ENCODE measurements around the gene CDYL2.
A peak's percentile ranks its signal among the peaks of the same experiment; 100 is the strongest.

CDYL2 gene

DNA sequence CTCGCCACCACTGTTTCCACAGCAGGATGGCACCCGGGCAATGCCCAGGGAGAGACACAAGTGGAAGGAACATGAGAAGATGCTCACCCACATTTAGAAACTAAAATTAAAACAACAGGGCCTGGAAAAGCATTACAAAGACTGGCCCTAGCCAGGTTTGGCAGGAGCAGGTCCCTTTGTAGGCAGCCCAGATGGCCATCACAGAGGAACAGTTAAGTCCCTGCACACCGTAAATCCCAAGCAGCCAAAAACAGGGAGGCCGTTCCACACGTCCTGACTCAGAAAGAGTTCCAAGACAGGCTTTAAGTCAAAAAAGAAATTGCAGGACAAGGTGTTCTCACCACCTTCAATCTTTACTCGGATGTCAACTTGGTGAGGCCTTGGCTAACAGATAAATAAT, 136.5 kb downstream of the CDYL2 start:
- Histone ChIP-seq H3K4ac (ENCODE audit: low read length) (no peak overlapping the region), H3K4me1 (ENCODE audit: control insufficient read depth in 2 of 2, insufficient read depth in 1 of 2, low read depth in 1 of 2, low read length in 2 of 2) (peaks cover 0 to 11% of the 10 kb centered on the region in 2 donors), H3K27me3 (ENCODE audit: control insufficient read depth in 3 of 3, insufficient read depth in 3 of 3, low read depth in 1 of 3, low read length in 3 of 3) (no peaks in the 10 kb centered on the region), H3K36me3 (replicated peaks in 1 of 2; ENCODE audit: control insufficient read depth in 2 of 2, insufficient read depth in 2 of 2, low read length in 2 of 2) (no peaks in the 10 kb centered on the region), H3K14ac (ENCODE audit: low read length) (no peak overlapping the region), H3K27ac (replicated peaks; ENCODE audit: low read length) (no peak overlapping the region), H2BK120ac (ENCODE audit: low read depth, low read length) (no peak overlapping the region), H2BK12ac (ENCODE audit: low read length) (no peak overlapping the region), H3K9me3 (replicated peaks in 1 of 2; ENCODE audit: control insufficient read depth in 2 of 2, insufficient read depth in 1 of 2, low read depth in 1 of 2, low read length in 2 of 2) (no peaks in the 10 kb centered on the region), H4K8ac (ENCODE audit: low read depth, low read length) (no peak overlapping the region), H3K18ac (ENCODE audit: low read length) (no peak overlapping the region), H2AFZ (ENCODE audit: low read length) (no peak overlapping the region), H4K91ac (ENCODE audit: low read depth, low read length, poor library complexity) (no peak overlapping the region), H3K9ac (ENCODE audit: low read depth, low read length, poor library complexity) (no peak overlapping the region), H3K79me1 (ENCODE audit: low read depth, low read length) (no peaks in the 10 kb centered on the region), H3K4me2 (ENCODE audit: insufficient read depth, low read length, poor library complexity, severe bottlenecking) (no peak overlapping the region), H3K4me3 (ENCODE audit: low read length in 2 of 2) (no peak overlapping the region), H2BK15ac (ENCODE audit: low read length) (no peak overlapping the region), H3K23ac (ENCODE audit: low read depth, low read length, poor library complexity) (no peak overlapping the region), H2BK5ac (ENCODE audit: low read length) (no peak overlapping the region), H2AK5ac (ENCODE audit: low read depth, low read length) (no peak overlapping the region)
- DNase-seq (ENCODE audit: low spot score): no peak
- WGBS, 2 donors (ENCODE audit: extremely low coverage in 2 of 2, insufficient read length in 2 of 2, insufficient replicate concordance in 1 of 2): no CpG with 5 or more reads among the region's 6 CpGs

DNA sequence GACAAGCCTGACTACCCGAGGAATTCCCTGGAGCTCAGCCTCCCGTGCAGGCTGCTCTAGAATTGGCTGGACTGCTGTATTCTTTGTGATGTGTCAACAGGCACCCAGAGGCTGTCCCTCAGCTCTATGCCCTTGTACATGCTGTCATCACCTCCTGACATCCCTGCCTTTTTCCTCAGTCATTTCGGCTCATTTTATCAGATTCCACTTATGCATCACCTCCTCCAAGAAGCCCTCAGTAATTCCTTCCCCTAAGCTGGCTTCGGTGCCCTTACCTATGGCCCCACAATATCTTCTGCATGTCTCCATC, 137.2 kb downstream of the CDYL2 start:
- Histone ChIP-seq H3K18ac (ENCODE audit: low read length) (peak overlapping the region; percentile 16), H3K36me3 (replicated peaks in 1 of 2; ENCODE audit: control insufficient read depth in 2 of 2, insufficient read depth in 2 of 2, low read length in 2 of 2) (no peaks in the 10 kb centered on the region), H3K27ac (replicated peaks; ENCODE audit: low read length) (no peak overlapping the region), H3K14ac (ENCODE audit: low read length) (peak overlapping the region; percentile 27), H3K9ac (ENCODE audit: low read depth, low read length, poor library complexity) (no peak overlapping the region), H3K23ac (ENCODE audit: low read depth, low read length, poor library complexity) (no peak overlapping the region), H3K4me3 (ENCODE audit: low read length in 2 of 2) (no peak overlapping the region), H3K4ac (ENCODE audit: low read length) (no peak overlapping the region), H3K4me1 (ENCODE audit: control insufficient read depth in 2 of 2, insufficient read depth in 1 of 2, low read depth in 1 of 2, low read length in 2 of 2) (peaks cover 0 to 11% of the 10 kb centered on the region in 2 donors), H2BK120ac (ENCODE audit: low read depth, low read length) (no peak overlapping the region), H2AK5ac (ENCODE audit: low read depth, low read length) (no peak overlapping the region), H3K79me1 (ENCODE audit: low read depth, low read length) (no peaks in the 10 kb centered on the region), H2BK15ac (ENCODE audit: low read length) (no peak overlapping the region), H4K8ac (ENCODE audit: low read depth, low read length) (no peak overlapping the region), H4K91ac (ENCODE audit: low read depth, low read length, poor library complexity) (no peak overlapping the region), H3K27me3 (ENCODE audit: control insufficient read depth in 3 of 3, insufficient read depth in 3 of 3, low read depth in 1 of 3, low read length in 3 of 3) (no peaks in the 10 kb centered on the region), H2BK5ac (ENCODE audit: low read length) (no peak overlapping the region), H2AFZ (ENCODE audit: low read length) (no peak overlapping the region), H3K4me2 (ENCODE audit: insufficient read depth, low read length, poor library complexity, severe bottlenecking) (no peak overlapping the region), H2BK12ac (ENCODE audit: low read length) (no peak overlapping the region), H3K9me3 (replicated peaks in 1 of 2; ENCODE audit: control insufficient read depth in 2 of 2, insufficient read depth in 1 of 2, low read depth in 1 of 2, low read length in 2 of 2) (no peaks in the 10 kb centered on the region)
- no peak for DNase-seq (ENCODE audit: low spot score)
- no CpG with 5 or more reads among the region's 4 CpGs for WGBS, 2 donors (ENCODE audit: extremely low coverage in 2 of 2, insufficient read length in 2 of 2, insufficient replicate concordance in 1 of 2)

DNA sequence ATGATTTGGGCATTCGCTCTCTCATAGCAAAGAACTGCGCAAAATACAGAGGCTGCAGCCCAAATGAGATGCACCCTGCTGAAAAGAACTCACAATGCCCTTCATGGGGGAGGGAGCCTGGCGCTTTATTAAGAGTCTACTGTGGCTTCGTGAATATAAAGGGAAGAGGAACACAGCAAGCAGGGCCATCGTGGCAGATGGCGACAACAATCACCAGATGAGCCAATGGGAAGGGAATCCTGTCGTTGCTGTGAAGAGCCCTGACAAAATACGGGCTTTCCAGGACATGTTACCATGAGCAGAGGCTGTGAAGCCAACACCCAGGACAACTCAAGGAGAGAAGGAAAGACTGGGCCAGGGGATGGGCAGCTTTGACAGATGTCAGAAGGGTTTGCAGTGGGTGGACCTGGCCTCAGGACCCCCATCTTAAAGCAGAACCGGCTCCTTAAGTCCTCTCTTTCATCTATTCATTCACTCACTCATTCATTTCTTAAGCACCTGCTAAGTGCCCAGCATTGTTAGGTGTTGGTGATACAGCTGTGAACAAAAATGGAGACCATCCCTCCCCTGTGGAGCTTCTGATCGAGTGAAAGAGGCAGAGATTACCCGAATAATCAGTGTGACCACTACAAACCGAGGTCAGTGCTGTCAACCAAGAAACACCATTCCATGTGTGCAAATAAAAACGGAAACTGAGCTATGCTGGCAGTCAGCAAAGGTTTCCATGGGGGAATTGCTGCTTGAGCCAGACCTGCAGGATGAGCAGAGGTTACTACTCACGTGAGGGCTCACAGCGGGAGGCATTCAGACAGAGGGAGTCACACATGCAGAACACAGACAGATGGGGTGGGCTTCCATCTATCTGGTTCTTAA, 137.8 kb downstream of the CDYL2 start:
- no peak overlapping the region for H2BK120ac ChIP-seq (ENCODE audit: low read depth, low read length)
- H4K8ac ChIP-seq (ENCODE audit: low read depth, low read length): no peak overlapping the region
- no peak overlapping the region for H3K9ac ChIP-seq (ENCODE audit: low read depth, low read length, poor library complexity)
- DNase-seq (ENCODE audit: low spot score): no peak
- H3K4me3 ChIP-seq (ENCODE audit: low read length in 2 of 2): no peak overlapping the region
- peak overlapping the region; percentile 27 for H3K14ac ChIP-seq (ENCODE audit: low read length)
- no peak overlapping the region for H3K27ac ChIP-seq (replicated peaks; ENCODE audit: low read length)
- H3K79me1 ChIP-seq (ENCODE audit: low read depth, low read length): no peaks in the 10 kb centered on the region
- H3K23ac ChIP-seq (ENCODE audit: low read depth, low read length, poor library complexity): no peak overlapping the region
- no CpG with 5 or more reads among the region's 15 CpGs for WGBS, 2 donors (ENCODE audit: extremely low coverage in 2 of 2, insufficient read length in 2 of 2, insufficient replicate concordance in 1 of 2)
- H2AK5ac ChIP-seq (ENCODE audit: low read depth, low read length): no peak overlapping the region
- no peaks in the 10 kb centered on the region for H3K36me3 ChIP-seq (replicated peaks in 1 of 2; ENCODE audit: control insufficient read depth in 2 of 2, insufficient read depth in 2 of 2, low read length in 2 of 2)
- no peaks in the 10 kb centered on the region for H3K27me3 ChIP-seq (ENCODE audit: control insufficient read depth in 3 of 3, insufficient read depth in 3 of 3, low read depth in 1 of 3, low read length in 3 of 3)
- no peak overlapping the region for H2BK5ac ChIP-seq (ENCODE audit: low read length)
- no peak overlapping the region for H2BK12ac ChIP-seq (ENCODE audit: low read length)
- H3K9me3 ChIP-seq (replicated peaks in 1 of 2; ENCODE audit: control insufficient read depth in 2 of 2, insufficient read depth in 1 of 2, low read depth in 1 of 2, low read length in 2 of 2): no peaks in the 10 kb centered on the region
- H4K91ac ChIP-seq (ENCODE audit: low read depth, low read length, poor library complexity): no peak overlapping the region
- H3K4ac ChIP-seq (ENCODE audit: low read length): no peak overlapping the region
- H2AFZ ChIP-seq (ENCODE audit: low read length): no peak overlapping the region
- H3K4me1 ChIP-seq (ENCODE audit: control insufficient read depth in 2 of 2, insufficient read depth in 1 of 2, low read depth in 1 of 2, low read length in 2 of 2): peaks cover 0 to 11% of the 10 kb centered on the region in 2 donors
- no peak overlapping the region for H3K4me2 ChIP-seq (ENCODE audit: insufficient read depth, low read length, poor library complexity, severe bottlenecking)
- H2BK15ac ChIP-seq (ENCODE audit: low read length): no peak overlapping the region
- H3K18ac ChIP-seq (ENCODE audit: low read length): peak overlapping the region; percentile 16

DNA sequence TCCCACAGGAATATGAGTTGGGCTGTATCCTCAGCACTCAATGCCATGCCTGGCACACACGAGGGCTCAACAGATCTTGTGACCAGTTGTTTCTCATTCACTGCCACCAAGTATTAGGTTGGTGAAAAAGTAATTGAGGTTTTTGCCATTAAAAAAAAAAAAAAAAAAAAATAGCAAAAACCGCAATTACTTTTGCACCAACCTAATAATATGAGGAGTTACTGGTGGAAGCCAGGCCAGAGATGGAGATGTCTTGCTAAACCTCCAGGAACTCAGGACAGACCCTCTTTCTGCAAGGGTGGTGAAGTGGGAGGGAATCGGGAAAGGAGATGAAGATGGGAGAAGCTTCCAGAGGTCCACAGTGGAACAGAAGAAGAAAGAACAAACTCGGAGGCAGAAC, 139.0 kb downstream of the CDYL2 start:
- no peaks in the 10 kb centered on the region for H3K36me3 ChIP-seq (replicated peaks in 1 of 2; ENCODE audit: control insufficient read depth in 2 of 2, insufficient read depth in 2 of 2, low read length in 2 of 2)
- no peak overlapping the region for H3K18ac ChIP-seq (ENCODE audit: low read length)
- no peak overlapping the region for H2BK5ac ChIP-seq (ENCODE audit: low read length)
- no peaks in the 10 kb centered on the region for H3K27me3 ChIP-seq (ENCODE audit: control insufficient read depth in 3 of 3, insufficient read depth in 3 of 3, low read depth in 1 of 3, low read length in 3 of 3)
- H2AFZ ChIP-seq (ENCODE audit: low read length): no peak overlapping the region
- no peaks in the 10 kb centered on the region for H3K9me3 ChIP-seq (replicated peaks in 1 of 2; ENCODE audit: control insufficient read depth in 2 of 2, insufficient read depth in 1 of 2, low read depth in 1 of 2, low read length in 2 of 2)
- H4K91ac ChIP-seq (ENCODE audit: low read depth, low read length, poor library complexity): no peak overlapping the region
- no peak overlapping the region for H2BK120ac ChIP-seq (ENCODE audit: low read depth, low read length)
- no peak overlapping the region for H3K14ac ChIP-seq (ENCODE audit: low read length)
- no peak overlapping the region for H3K9ac ChIP-seq (ENCODE audit: low read depth, low read length, poor library complexity)
- H3K27ac ChIP-seq (replicated peaks; ENCODE audit: low read length): no peak overlapping the region
- no peak overlapping the region for H2BK15ac ChIP-seq (ENCODE audit: low read length)
- no peaks in the 10 kb centered on the region for H3K79me1 ChIP-seq (ENCODE audit: low read depth, low read length)
- H3K4ac ChIP-seq (ENCODE audit: low read length): no peak overlapping the region
- peaks cover 0 to 11% of the 10 kb centered on the region in 2 donors for H3K4me1 ChIP-seq (ENCODE audit: control insufficient read depth in 2 of 2, insufficient read depth in 1 of 2, low read depth in 1 of 2, low read length in 2 of 2)
- no peak overlapping the region for H3K4me3 ChIP-seq (ENCODE audit: low read length in 2 of 2)
- no peak overlapping the region for H3K4me2 ChIP-seq (ENCODE audit: insufficient read depth, low read length, poor library complexity, severe bottlenecking)
- no CpG with 5 or more reads among the region's 4 CpGs for WGBS, 2 donors (ENCODE audit: extremely low coverage in 2 of 2, insufficient read length in 2 of 2, insufficient replicate concordance in 1 of 2)
- DNase-seq (ENCODE audit: low spot score): no peak
- H2BK12ac ChIP-seq (ENCODE audit: low read length): no peak overlapping the region
- no peak overlapping the region for H2AK5ac ChIP-seq (ENCODE audit: low read depth, low read length)
- no peak overlapping the region for H3K23ac ChIP-seq (ENCODE audit: low read depth, low read length, poor library complexity)
- H4K8ac ChIP-seq (ENCODE audit: low read depth, low read length): no peak overlapping the region

All from neuronal stem cell (in vitro differentiated cells).